Prostate gland (tissue), 2 donors: ENCODE data around the gene TAF3. TPM values are rescaled to one million over a fixed set of nuclear protein-coding genes. Genes with fewer than 3 reads are reported as not detected.

Experiments used
- DNase-seq: peaks from one replicate; pipeline ENCODE4 v3.0.0-alpha.2; 2019; ENCODE audit warnings: low spot score
- H3K27ac ChIP-seq, 2 donors: fragments of 200-600 bp; sonication (generic); 2 replicates each; pipeline ENCODE4 v1.5.1; 2017 to 2019
- H3K27me3 ChIP-seq: fragments of 200-600 bp; sonication (generic); replicated peaks from 2 replicates; pipeline ENCODE4 v1.5.1; 2019; ENCODE audit not compliant: insufficient read depth
- H3K36me3 ChIP-seq, 2 donors: fragments of 200-600 bp; sonication (generic); 1 replicate in 1 of 2; 2 replicates in 1 of 2; pipeline versions ENCODE4 v1.5.1 to v1.8.1; 2017 to 2019
- H3K4me1 ChIP-seq: fragments of 200-600 bp; sonication (generic); replicated peaks from 2 replicates; pipeline ENCODE4 v1.5.1; 2019
- H3K4me3 ChIP-seq, 2 donors: fragments of 200-600 bp; sonication (generic); 2 replicates each; pipeline ENCODE4 v1.5.1; 2017 to 2019
- H3K9me3 ChIP-seq: fragments of 200-600 bp; sonication (generic); 2 replicates; pipeline ENCODE4 v1.5.1; 2017
- CTCF ChIP-seq, 4 experiments: fragments of 200-600 bp in 2 of 4; fragments of 450-650 bp in 2 of 4; sonication (generic) in 2 of 4; IDR thresholded peaks; 1 replicate in 3 of 4; 2 replicates in 1 of 4; pipeline ENCODE4 v1.5.1; 2016 to 2019; ENCODE audit warnings: antibody characterized with exemption in 4 of 4, mild to moderate bottlenecking in 2 of 4, moderate library complexity in 2 of 4
- POLR2A ChIP-seq: fragments of 450-650 bp; IDR thresholded peaks from one replicate; pipeline ENCODE4 v1.6.1; 2016; ENCODE audit warnings: antibody characterized with exemption, mild to moderate bottlenecking
- POLR2AphosphoS5 ChIP-seq: sonication (generic); formaldehyde crosslinking; IDR thresholded peaks from one replicate; pipeline ENCODE4 v1.6.1; 2017; ENCODE audit warnings: antibody characterized with exemption
- WGBS: methylation state at CpG from one replicate; pipeline ENCODE4 v1.1.5; 2018; 5-methylcytosine and 5-hydroxymethylcytosine counted together
- intact Hi-C: fragments of 100-400 bp; cut with DNase I; formaldehyde crosslinking; loops from one replicate; pipeline ENCODE4 v1.14.2; 2022
- total RNA-seq, 2 donors: library from RNA; depleted of rRNA; stranded (reverse); fragments of >200 nt; gene quantifications; one replicate each; pipeline ENCODE4 v1.1.0, GENCODE V29; 2016

Gene TAF3
- total RNA-seq, 2 donors from 2014 or later: 4.4 to 20.2 TPM

GRCh38 chr10:8041992-8042720 lies 223.9 kb downstream of the TAF3 start:
- intact Hi-C loops: no loop called here
- Histone ChIP-seq H3K4me1 (no peaks in the 10 kb centered on the region), H3K36me3 (no peaks in the 10 kb centered on the region), H3K9me3 (no peaks in the 10 kb centered on the region), H3K27me3 (peaks cover 21% of the 10 kb centered on the region), H3K27ac (no peak overlapping the region), H3K4me3 (no peak overlapping the region)
- TF ChIP-seq CTCF (IDR thresholded peaks at IDR 0.05) (no peak), POLR2A (no peak), POLR2AphosphoS5 (no peak)
- DNase-seq: no peak
- WGBS: 52% methylated on average over 17 of the region's 17 CpGs

DNA sequence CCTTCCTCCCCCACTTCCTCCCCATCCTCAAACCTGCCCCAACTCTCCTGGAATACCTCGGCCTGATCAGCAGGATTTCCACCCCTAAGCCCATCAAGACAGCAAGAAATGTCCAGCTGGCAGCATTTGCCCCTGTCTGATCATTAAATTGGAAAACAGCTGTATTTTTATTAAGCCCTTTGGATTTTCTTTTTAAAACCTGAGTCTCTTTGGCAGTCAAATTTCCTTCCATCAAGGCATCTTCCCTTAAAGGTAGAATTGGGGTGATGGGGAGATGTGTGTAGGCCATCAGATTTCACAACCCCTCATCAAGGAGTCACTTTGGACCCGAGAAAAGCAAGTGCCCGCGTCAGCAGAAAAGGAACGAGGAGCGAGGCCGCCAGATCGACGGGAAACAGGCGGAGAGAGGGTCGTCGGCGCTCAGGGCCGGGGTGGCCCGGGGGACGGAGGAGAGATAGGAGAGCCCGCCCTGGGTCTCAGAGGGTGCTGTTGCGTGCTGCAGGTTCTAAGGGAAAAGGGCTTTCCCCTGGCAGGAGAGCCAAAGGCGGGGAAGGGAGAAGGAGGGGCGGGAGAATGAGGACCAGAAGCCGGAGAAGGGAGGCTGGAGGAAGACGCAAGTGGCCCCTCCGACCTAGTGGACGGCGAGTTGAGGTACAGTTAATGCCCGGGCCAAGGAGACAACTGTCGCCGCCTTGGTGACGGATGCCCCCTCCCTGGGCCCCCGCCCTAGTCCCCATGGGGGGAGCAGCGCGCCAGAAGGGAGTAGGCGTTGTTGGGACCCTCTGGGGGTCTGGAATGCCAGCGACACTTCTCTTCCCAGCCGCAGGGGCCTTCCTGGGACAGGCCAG lies 224.6 kb downstream of the TAF3 start:
- no peaks in the 10 kb centered on the region for H3K9me3 ChIP-seq
- 45% methylated on average over 35 of the region's 35 CpGs for WGBS
- TF ChIP-seq POLR2A: no peak
- intact Hi-C loops: no loop called here
- no peaks in the 10 kb centered on the region for H3K36me3 ChIP-seq
- H3K27me3 ChIP-seq: peaks cover 22% of the 10 kb centered on the region
- no peak for DNase-seq
- H3K27ac ChIP-seq: no peak overlapping the region
- H3K4me3 ChIP-seq: no peak overlapping the region
- no peaks in the 10 kb centered on the region for H3K4me1 ChIP-seq

DNA sequence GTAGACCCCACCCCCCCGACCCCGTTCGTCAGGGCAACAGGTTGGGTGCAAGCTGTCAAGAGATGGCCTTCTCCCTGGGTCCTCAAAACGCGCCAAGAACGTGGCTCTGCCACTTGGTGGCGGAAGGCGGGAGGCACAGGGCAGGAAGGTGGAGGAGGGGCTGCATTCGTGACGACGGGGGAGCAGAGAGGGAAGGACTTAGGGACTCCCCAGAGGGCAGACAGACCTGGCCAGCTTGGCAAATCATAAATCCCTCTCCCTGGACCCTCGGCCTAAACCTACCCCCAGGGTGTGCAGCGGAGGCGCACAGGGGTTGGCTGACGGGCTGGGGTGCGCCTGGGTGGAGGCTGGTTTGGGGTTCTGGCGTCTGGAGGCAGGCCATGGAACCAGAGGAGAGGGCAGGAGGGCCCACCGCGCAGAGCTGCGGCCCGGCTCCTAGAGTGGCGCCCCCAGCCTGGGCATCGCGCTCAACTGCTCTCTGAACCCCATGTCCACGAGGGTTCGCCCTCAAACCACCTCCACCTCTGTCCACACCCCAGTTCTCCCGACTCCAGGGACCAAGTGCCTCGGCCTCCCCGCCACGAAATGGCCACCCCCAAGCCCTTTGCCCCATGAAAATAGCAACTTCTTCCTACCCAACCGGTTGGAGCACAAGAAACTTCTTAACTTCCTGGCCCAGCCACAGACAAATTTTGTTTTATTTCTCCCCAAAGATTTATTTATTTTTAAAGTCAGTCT lies 225.4 kb downstream of the TAF3 start:
- no peak for DNase-seq
- Histone ChIP-seq H3K36me3 (no peaks in the 10 kb centered on the region), H3K4me3 (no peak overlapping the region), H3K4me1 (no peaks in the 10 kb centered on the region), H3K27me3 (peaks cover 19% of the 10 kb centered on the region), H3K9me3 (no peaks in the 10 kb centered on the region), H3K27ac (no peak overlapping the region)
- WGBS: 50% methylated on average over 30 of the region's 31 CpGs
- intact Hi-C loops: no loop called here
- no peak for TF ChIP-seq CTCF (IDR thresholded peaks at IDR 0.05)
- TF ChIP-seq POLR2A: no peak
- no peak for TF ChIP-seq POLR2AphosphoS5

GRCh38 chr10:8044331-8044907 lies 226.1 kb downstream of the TAF3 start:
- no peak for DNase-seq
- Histone ChIP-seq H3K9me3 (no peaks in the 10 kb centered on the region), H3K4me3 (no peak overlapping the region), H3K27ac (no peak overlapping the region), H3K36me3 (no peaks in the 10 kb centered on the region), H3K4me1 (no peaks in the 10 kb centered on the region), H3K27me3 (peaks cover 19% of the 10 kb centered on the region)
- intact Hi-C loops: no loop called here
- TF ChIP-seq CTCF (IDR thresholded peaks at IDR 0.05) (no peak), POLR2AphosphoS5 (no peak), POLR2A (no peak)
- WGBS: 63% methylated on average over 12 of the region's 12 CpGs
